Esophagus squamous epithelium (tissue), 5 donors: Measurements from ENCODE around the gene WSCD1. TPM values are rescaled to one million over a fixed set of nuclear protein-coding genes. Genes with fewer than 3 reads are reported as not detected.

Experiments
- DNase-seq: peaks from one replicate; lab custom pipeline; 2025; lab: John Stamatoyannopoulos, UW
- H3K27ac ChIP-seq, 4 donors: fragments of 200-600 bp; sonication (generic); one replicate each; pipeline ENCODE4 v1.5.1; 2016 to 2019; ENCODE audit warnings: mild to moderate bottlenecking in 1 of 4
- H3K27me3 ChIP-seq, 4 donors: fragments of 200-600 bp; sonication (generic); 1 replicate in 3 of 4; 2 replicates in 1 of 4; pipeline versions ENCODE4 v1.5.1 to v1.6.0; 2017 to 2021; ENCODE audit warnings: antibody characterized with exemption in 1 of 4
- H3K36me3 ChIP-seq, 3 donors: fragments of 200-600 bp; sonication (generic); one replicate each; pipeline ENCODE4 v1.5.1; 2016 to 2019
- H3K4me1 ChIP-seq, 3 donors: fragments of 200-600 bp; sonication (generic); one replicate each; pipeline ENCODE4 v1.5.1; 2017 to 2019
- H3K4me3 ChIP-seq, 4 donors: fragments of 200-600 bp; sonication (generic); 1 replicate in 3 of 4; 2 replicates in 1 of 4; pipeline ENCODE4 v1.5.1; 2016 to 2019; ENCODE audit warnings: mild to moderate bottlenecking in 2 of 4, moderate library complexity in 1 of 4
- H3K9me3 ChIP-seq, 3 donors: fragments of 200-600 bp; sonication (generic); one replicate each; pipeline ENCODE4 v1.5.1; 2016 to 2019
- POLR2A ChIP-seq, 4 donors: fragments of 450-650 bp; IDR thresholded peaks; one replicate each; pipeline ENCODE4 v1.6.1; 2017; ENCODE audit warnings: antibody characterized with exemption in 4 of 4, mild to moderate bottlenecking in 4 of 4, moderate library complexity in 3 of 4
- WGBS, 2 donors: methylation state at CpG; one replicate each; pipeline ENCODE4 v1.1.5; 2018; 5-methylcytosine and 5-hydroxymethylcytosine counted together
- intact Hi-C: fragments of 100-400 bp; cut with DNase I; formaldehyde crosslinking; loops from one replicate; pipeline ENCODE4 v1.15.0; 2022
- total RNA-seq, 4 donors: library from RNA; depleted of rRNA; stranded (reverse); fragments of >200 nt; gene quantifications; one replicate each; pipeline ENCODE4 v1.1.0, GENCODE V29; 2016
- TF ChIP-seq, protein P1 (sequence below), 6 experiments: fragments of 450-650 bp in 4 of 6; fragments of 200-600 bp in 2 of 6; sonication (generic) in 2 of 6; IDR thresholded peaks; one replicate each; pipeline ENCODE4 v1.5.1; 2016 to 2019; ENCODE audit warnings: antibody characterized with exemption in 6 of 6, mild to moderate bottlenecking in 4 of 6, moderate library complexity in 4 of 6
- donor health status: DM: yes; HTN: yes; CAD: no.

The WSCD1 gene
- total RNA-seq, 4 donors from 2014 or later = 0.22 to 1.6 (median 1.5) TPM; not detected in 1

DNA sequence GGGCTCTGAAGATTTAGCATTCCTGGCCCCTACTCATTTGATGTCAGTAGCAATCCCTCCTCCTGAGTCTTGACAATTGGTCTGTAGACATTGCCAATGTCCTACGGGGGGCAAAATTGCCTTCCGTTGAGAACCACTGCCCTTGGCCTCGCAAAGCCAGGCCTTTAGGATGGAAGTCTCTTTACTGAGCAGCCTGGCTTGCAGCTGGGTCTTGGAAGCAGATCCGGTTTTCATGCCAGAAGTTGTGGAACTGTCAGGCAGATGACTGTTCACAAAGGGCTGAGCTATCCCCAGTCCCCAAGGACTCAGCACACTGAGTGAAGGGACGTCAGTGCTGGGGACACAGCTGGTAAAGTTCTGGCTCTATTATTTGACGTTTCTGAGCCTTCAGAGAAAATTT lies 83.2 kb downstream of the WSCD1 start:
- TF ChIP-seq, protein P1, sequence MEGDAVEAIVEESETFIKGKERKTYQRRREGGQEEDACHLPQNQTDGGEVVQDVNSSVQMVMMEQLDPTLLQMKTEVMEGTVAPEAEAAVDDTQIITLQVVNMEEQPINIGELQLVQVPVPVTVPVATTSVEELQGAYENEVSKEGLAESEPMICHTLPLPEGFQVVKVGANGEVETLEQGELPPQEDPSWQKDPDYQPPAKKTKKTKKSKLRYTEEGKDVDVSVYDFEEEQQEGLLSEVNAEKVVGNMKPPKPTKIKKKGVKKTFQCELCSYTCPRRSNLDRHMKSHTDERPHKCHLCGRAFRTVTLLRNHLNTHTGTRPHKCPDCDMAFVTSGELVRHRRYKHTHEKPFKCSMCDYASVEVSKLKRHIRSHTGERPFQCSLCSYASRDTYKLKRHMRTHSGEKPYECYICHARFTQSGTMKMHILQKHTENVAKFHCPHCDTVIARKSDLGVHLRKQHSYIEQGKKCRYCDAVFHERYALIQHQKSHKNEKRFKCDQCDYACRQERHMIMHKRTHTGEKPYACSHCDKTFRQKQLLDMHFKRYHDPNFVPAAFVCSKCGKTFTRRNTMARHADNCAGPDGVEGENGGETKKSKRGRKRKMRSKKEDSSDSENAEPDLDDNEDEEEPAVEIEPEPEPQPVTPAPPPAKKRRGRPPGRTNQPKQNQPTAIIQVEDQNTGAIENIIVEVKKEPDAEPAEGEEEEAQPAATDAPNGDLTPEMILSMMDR (IDR thresholded peaks at IDR 0.05) = no peak
- no peak for TF ChIP-seq POLR2A (IDR thresholded peaks at IDR 0.05)
- Histone ChIP-seq H3K9me3 (no peaks in the 10 kb centered on the region), H3K36me3 (no peaks in the 10 kb centered on the region), H3K4me3 (no peak overlapping the region), H3K27me3 (peaks cover 0 to 31% (median 0%) of the 10 kb centered on the region in 4 donors), H3K4me1 (no peaks in the 10 kb centered on the region), H3K27ac (no peak overlapping the region)
- intact Hi-C loops = no loop called here
- 29 to 64% methylated on average over 1 to 4 of the region's 6 CpGs for WGBS, 2 donors
- DNase-seq = no peak

DNA sequence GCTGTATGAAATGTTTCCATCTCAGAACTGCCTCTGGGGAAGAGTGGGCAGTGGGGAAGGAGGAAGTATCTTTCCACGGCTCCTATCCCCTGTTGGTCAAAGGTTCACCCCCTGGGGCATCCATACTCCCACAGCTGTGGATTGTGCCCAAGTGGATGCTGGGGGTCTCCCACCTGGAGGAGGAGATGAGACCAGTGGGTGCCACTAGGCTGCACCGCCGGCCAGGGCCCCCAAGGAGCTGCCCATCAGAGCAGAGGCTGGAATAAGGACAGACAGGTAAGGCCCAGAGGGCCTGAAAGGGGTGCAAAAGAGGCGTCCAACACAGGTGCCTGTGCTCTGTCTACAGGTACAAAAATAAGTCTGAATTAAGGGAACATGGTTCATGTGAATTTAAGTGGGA lies 87.5 kb downstream of the WSCD1 start:
- Histone ChIP-seq H3K4me1 (no peaks in the 10 kb centered on the region), H3K27ac (no peak overlapping the region), H3K27me3 (peaks cover 0 to 33% (median 0%) of the 10 kb centered on the region in 4 donors), H3K4me3 (no peak overlapping the region), H3K36me3 (no peaks in the 10 kb centered on the region), H3K9me3 (no peaks in the 10 kb centered on the region)
- WGBS, 2 donors = 71 to 80% methylated on average over 4 of the region's 4 CpGs
- no peak for DNase-seq
- TF ChIP-seq, protein P1 (IDR thresholded peaks at IDR 0.05) = no peak
- TF ChIP-seq POLR2A (IDR thresholded peaks at IDR 0.05) = no peak
- intact Hi-C loops = no loop called here

DNA sequence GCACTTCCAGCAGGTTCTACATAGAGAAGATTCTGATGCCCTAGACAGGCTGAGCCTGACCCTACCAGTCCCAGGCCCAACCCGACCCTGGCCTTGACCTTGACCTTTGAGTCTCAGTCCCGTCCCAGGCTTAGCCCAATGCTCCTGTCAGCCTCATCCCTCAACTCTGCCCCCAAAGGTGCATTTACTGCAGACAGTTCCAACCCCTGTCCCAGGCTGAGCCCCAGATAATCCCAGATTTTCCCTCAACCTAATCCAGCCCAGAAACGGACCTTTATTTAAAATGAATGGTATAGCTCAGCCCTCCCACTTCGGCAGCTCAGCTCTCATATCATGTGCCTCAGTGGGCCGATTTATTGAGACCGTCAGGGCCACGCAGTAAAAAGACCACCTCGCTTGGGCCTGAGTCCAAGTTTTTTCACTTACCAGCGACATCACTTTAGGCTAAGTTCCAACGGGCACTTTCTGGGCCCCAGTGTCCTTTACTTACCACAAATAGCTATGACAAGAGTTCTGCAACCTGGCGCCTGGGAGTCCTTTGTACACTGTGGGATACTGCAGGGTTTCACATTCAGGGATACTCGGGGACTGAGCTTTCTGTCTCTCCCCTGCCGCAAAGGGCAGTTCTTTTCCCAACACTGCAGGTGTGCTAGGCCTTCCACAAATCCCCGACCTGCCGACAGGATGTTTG lies 89.5 kb downstream of the WSCD1 start:
- Histone ChIP-seq H3K9me3 (no peaks in the 10 kb centered on the region), H3K27me3 (peaks cover 0 to 46% (median 0%) of the 10 kb centered on the region in 4 donors), H3K36me3 (no peaks in the 10 kb centered on the region), H3K27ac (no peak overlapping the region), H3K4me1 (no peaks in the 10 kb centered on the region), H3K4me3 (no peak overlapping the region)
- no peak for TF ChIP-seq POLR2A (IDR thresholded peaks at IDR 0.05)
- TF ChIP-seq, protein P1 (IDR thresholded peaks at IDR 0.05) = no peak
- WGBS, 2 donors = 66 to 73% methylated on average over 15 of the region's 15 CpGs
- DNase-seq = no peak
- intact Hi-C loops = no loop called here

DNA sequence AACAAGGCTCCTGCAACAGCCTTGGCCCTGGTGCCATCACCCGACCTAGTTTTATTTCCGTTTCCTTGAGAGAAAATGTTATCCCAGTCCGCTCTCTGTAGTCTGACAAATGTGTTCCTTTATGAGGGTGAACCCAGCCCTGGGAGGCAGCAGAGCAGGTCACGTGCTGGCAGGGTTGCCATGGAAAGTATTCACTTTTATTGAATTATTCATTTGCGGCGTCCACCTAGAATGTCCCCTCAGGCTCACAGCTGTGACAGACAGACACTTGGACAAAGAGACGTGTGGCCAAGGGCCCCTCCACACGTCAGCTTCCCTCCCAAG lies 90.0 kb downstream of the WSCD1 start:
- no peaks in the 10 kb centered on the region for H3K9me3 ChIP-seq
- no peak overlapping the region for H3K4me3 ChIP-seq
- TF ChIP-seq, protein P1 (IDR thresholded peaks at IDR 0.05) = no peak
- peaks cover 0 to 46% (median 0%) of the 10 kb centered on the region in 4 donors for H3K27me3 ChIP-seq
- H3K36me3 ChIP-seq = no peaks in the 10 kb centered on the region
- 58 to 73% methylated on average over 6 to 7 of the region's 8 CpGs for WGBS, 2 donors
- no peaks in the 10 kb centered on the region for H3K4me1 ChIP-seq
- no peak for DNase-seq
- intact Hi-C loops = no loop called here
- H3K27ac ChIP-seq = no peak overlapping the region

DNA sequence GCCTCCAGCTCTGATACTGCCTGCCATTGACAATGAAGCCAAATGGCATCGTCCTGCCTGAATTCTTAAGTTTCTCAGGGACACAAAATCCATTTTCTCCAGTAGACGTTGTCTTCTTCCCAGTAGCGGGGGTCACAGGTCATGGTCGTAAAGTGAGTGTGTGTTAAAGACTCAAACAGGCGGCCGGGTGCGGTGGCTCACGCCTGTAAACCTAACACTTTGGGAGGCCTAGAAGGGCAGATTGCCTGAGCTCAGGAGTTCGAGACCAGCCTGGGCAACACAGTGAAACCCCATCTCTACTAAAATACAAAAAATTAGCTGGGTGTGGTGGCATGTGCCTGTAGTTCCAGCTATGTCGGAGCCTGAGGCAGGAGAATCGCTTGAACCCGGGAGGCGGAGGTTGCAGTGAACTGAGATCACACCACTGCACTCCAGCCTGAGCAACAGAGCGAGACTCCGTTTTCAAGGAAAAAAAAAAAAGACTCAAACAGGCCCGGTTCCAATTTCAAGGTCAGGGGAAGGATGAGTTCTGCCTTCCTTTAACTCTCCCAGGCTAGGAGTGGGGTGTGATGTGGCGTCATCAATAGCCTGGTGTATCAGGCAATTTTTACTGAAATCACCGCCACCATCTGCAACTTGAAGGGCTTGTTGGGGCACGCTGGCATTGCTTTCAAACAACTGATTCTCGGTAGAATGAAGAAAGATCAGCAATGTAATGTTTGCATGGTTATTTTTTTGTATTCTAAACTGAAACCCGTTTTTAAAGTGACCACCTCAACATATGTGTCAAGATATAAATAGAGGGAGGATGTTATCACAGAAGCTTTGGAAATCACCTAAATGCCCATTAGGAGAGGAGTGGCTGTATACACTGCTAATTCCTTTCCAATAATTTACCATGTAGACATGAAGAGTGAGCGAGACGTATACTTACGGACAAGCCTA lies 91.0 kb downstream of the WSCD1 start:
- H3K27me3 ChIP-seq = peaks cover 0 to 46% (median 0%) of the 10 kb centered on the region in 4 donors
- no peak overlapping the region for H3K27ac ChIP-seq
- intact Hi-C loops = no loop called here
- DNase-seq = no peak
- WGBS, 2 donors = 57 to 59% methylated on average over 22 to 24 of the region's 24 CpGs
- H3K36me3 ChIP-seq = no peaks in the 10 kb centered on the region
- no peaks in the 10 kb centered on the region for H3K9me3 ChIP-seq
- no peak overlapping the region for H3K4me3 ChIP-seq
- no peak for TF ChIP-seq POLR2A (IDR thresholded peaks at IDR 0.05)
- TF ChIP-seq, protein P1 (IDR thresholded peaks at IDR 0.05) = no peak
- H3K4me1 ChIP-seq = no peaks in the 10 kb centered on the region
